ENCODE data around the gene GPANK1. TPM values are rescaled to one million over a fixed set of nuclear protein-coding genes. Genes with fewer than 3 reads are reported as not detected.

GPANK1 gene
- total and polyA plus RNA-seq, 9 of the 15 experiments (the other 6 are each of a cell fraction or from before 2014, with no cell fraction given) = 32.2 to 111 (median 46.3) TPM

GRCh38 chr6:31659649-31660380 lies 5.0 kb downstream of the GPANK1 start (continued):
- TF ChIP-seq ZNF449 (CRISPR knock-in tag; IDR thresholded peaks at IDR 0.05) (no peak), SP2 (IDR thresholded peaks at IDR 0.05; ENCODE audit: extremely low read depth, low read depth, low read length, poor library complexity, severe bottlenecking) (peak; percentile 2), TCF7L2 (IDR thresholded peaks at IDR 0.05; ENCODE audit: low read depth, low read length) (no peak), BRF1 (IDR thresholded peaks at IDR 0.05; ENCODE audit: borderline replicate concordance, extremely low read depth, insufficient read length) (no peak), SAFB2 (IDR thresholded peaks at IDR 0.05; ENCODE audit: borderline replicate concordance, low read depth, low read length, severe bottlenecking) (no peak), MAFF (IDR thresholded peaks at IDR 0.05; ENCODE audit: low read length) (no peak), ZFX (CRISPR knock-in tag; IDR thresholded peaks at IDR 0.05) (no peak), DLX4 (CRISPR knock-in tag; IDR thresholded peaks at IDR 0.05) (no peak), JUNB (CRISPR knock-in tag; conservative IDR thresholded peaks at IDR 0.05) (no peak), SIRT6 (IDR thresholded peaks at IDR 0.05; ENCODE audit: low read depth, low read length) (no peak), ARID1B (IDR thresholded peaks at IDR 0.05) (no peak), EWSR1 (IDR thresholded peaks at IDR 0.05; ENCODE audit: borderline replicate concordance, low read depth, partially characterized antibody) (no peak), SIN3A (IDR thresholded peaks at IDR 0.05; ENCODE audit: borderline replicate concordance in 2 of 2, control insufficient read depth in 1 of 2, low read depth in 2 of 2, low read length in 2 of 2) (peak; percentile 40 to 98; a peak in 3 of 4 replicates), ATF1 (CRISPR knock-in tag; IDR thresholded peaks at IDR 0.05) (no peak), ATF1 (tag; IDR thresholded peaks at IDR 0.05) (no peak), FOXJ2 (tag; IDR thresholded peaks at IDR 0.05) (no peak), SNRNP70 (optimal IDR thresholded peaks at IDR 0.05; ENCODE audit: low read depth, low read length) (no peak), NR1H2 (CRISPR knock-in tag; IDR thresholded peaks at IDR 0.05) (peak; percentile 38), MTA1 (IDR thresholded peaks at IDR 0.05; ENCODE audit: borderline replicate concordance) (no peak), SRF (CRISPR knock-in tag; IDR thresholded peaks at IDR 0.05) (no peak), RBM25 (IDR thresholded peaks at IDR 0.05; ENCODE audit: low read depth, low read length, severe bottlenecking) (no peak)
- TF ChIP-seq, protein P1, sequence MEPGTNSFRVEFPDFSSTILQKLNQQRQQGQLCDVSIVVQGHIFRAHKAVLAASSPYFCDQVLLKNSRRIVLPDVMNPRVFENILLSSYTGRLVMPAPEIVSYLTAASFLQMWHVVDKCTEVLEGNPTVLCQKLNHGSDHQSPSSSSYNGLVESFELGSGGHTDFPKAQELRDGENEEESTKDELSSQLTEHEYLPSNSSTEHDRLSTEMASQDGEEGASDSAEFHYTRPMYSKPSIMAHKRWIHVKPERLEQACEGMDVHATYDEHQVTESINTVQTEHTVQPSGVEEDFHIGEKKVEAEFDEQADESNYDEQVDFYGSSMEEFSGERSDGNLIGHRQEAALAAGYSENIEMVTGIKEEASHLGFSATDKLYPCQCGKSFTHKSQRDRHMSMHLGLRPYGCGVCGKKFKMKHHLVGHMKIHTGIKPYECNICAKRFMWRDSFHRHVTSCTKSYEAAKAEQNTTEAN (CRISPR knock-in tag; IDR thresholded peaks at IDR 0.05) = no peak
- TF ChIP-seq, protein P2, sequence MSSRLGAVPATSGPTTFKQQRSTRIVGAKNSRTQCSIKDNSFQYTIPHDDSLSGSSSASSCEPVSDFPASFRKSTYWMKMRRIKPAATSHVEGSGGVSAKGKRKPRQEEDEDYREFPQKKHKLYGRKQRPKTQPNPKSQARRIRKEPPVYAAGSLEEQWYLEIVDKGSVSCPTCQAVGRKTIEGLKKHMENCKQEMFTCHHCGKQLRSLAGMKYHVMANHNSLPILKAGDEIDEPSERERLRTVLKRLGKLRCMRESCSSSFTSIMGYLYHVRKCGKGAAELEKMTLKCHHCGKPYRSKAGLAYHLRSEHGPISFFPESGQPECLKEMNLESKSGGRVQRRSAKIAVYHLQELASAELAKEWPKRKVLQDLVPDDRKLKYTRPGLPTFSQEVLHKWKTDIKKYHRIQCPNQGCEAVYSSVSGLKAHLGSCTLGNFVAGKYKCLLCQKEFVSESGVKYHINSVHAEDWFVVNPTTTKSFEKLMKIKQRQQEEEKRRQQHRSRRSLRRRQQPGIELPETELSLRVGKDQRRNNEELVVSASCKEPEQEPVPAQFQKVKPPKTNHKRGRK (tag; IDR thresholded peaks at IDR 0.05) = no peak
